PC-9 (cell line): ENCODE measurements around the gene RNF31. TPM values are rescaled to one million over a fixed set of nuclear protein-coding genes. Genes with fewer than 3 reads are reported as not detected.

ENCODE experiments used
- BruUV-seq: library from RNA; stranded (reverse); fragments of 400-500 nt; replicated peaks from 2 replicates; lab custom pipeline; 2021; lab: Mats Ljungman, UMichigan
- CTCF ChIA-PET: fragments of 300-600 bp; sonication (Branson Sonifier 250); formaldehyde crosslinking; loops from one replicate; lab custom pipeline; 2022; ENCODE audit warnings: antibody characterized with exemption; lab: Charles Lee
- POLR2A ChIA-PET: fragments of 300-600 bp; sonication (Branson Sonifier 250); formaldehyde crosslinking; loops from one replicate; lab custom pipeline; 2022; ENCODE audit warnings: antibody characterized with exemption; ENCODE audit not compliant: unreplicated experiment; lab: Charles Lee
- DNase-seq, 2 experiments: peaks; one replicate each; pipeline versions ENCODE4 v3.0.0 to v3.0.0-alpha.2; 2015 to 2022; ENCODE audit warnings: mixed read lengths in 1 of 2
- H2AFZ ChIP-seq: fragments of 200-600 bp; sonication (generic); 2 replicates; pipeline ENCODE4 v1.8.1; 2017; ENCODE audit warnings: antibody characterized with exemption
- H3F3A ChIP-seq: fragments of 200-600 bp; sonication (generic); 2 replicates; pipeline ENCODE4 v1.8.1; 2017; ENCODE audit warnings: antibody characterized with exemption, mild to moderate bottlenecking, low read depth; ENCODE audit not compliant: insufficient read depth
- H3K27ac ChIP-seq: fragments of 200-600 bp; sonication (generic); 2 replicates; pipeline ENCODE4 v1.6.1; 2016; ENCODE audit warnings: mixed run types
- H3K27me3 ChIP-seq: fragments of 200-600 bp; sonication (generic); 2 replicates; pipeline ENCODE4 v1.6.1; 2016; ENCODE audit warnings: low read depth, mixed run types; ENCODE audit not compliant: insufficient read depth
- H3K36me3 ChIP-seq: fragments of 200-600 bp; sonication (generic); 2 replicates; pipeline ENCODE4 v1.6.1; 2016; ENCODE audit warnings: low read depth, mixed run types
- H3K4me1 ChIP-seq: fragments of 200-600 bp; sonication (generic); replicated peaks from 2 replicates; pipeline ENCODE4 v1.6.1; 2016; ENCODE audit warnings: mixed run types; ENCODE audit not compliant: insufficient read depth
- H3K4me2 ChIP-seq: fragments of 200-600 bp; sonication (generic); 2 replicates; pipeline ENCODE4 v1.6.1; 2017; ENCODE audit warnings: mixed run types
- H3K4me3 ChIP-seq: fragments of 200-600 bp; sonication (generic); 2 replicates; pipeline ENCODE4 v1.6.1; 2016; ENCODE audit warnings: mixed run types
- H3K79me2 ChIP-seq: fragments of 200-600 bp; sonication (generic); 2 replicates; pipeline ENCODE4 v1.6.1; 2017; ENCODE audit warnings: low read depth, mixed run types
- H3K9me2 ChIP-seq: fragments of 200-600 bp; sonication (generic); 2 replicates; pipeline ENCODE4 v1.8.1; 2017; ENCODE audit warnings: mild to moderate bottlenecking; ENCODE audit not compliant: insufficient read depth
- H3K9me3 ChIP-seq: fragments of 200-600 bp; sonication (generic); 2 replicates; pipeline ENCODE4 v1.8.1; 2016; ENCODE audit warnings: low read depth; ENCODE audit not compliant: insufficient read depth
- H4K20me1 ChIP-seq: fragments of 200-600 bp; sonication (generic); 2 replicates; pipeline ENCODE4 v1.8.1; 2017; ENCODE audit not compliant: insufficient read depth
- CTCF ChIP-seq: fragments of 200-600 bp; sonication (generic); conservative IDR thresholded peaks from 2 replicates; pipeline ENCODE4 v1.6.1; 2017; ENCODE audit warnings: mixed run types, antibody characterized with exemption, mild to moderate bottlenecking, moderate library complexity
- EZH2 ChIP-seq: fragments of 200-600 bp; sonication (generic); IDR thresholded peaks from 2 replicates; pipeline ENCODE4 v1.8.0; 2017; ENCODE audit warnings: antibody characterized with exemption, low read depth
- intact Hi-C: fragments of 100-400 bp; cut with micrococcal nuclease; formaldehyde crosslinking; loops from one replicate; pipeline ENCODE4 v1.10.0; 2022; ENCODE audit not compliant: unreplicated experiment
- total RNA-seq: library from RNA; stranded (reverse); gene quantifications from 2 replicates; pipeline ENCODE4 v1.2.3, GENCODE V29; 2021

Gene RNF31
- total RNA-seq, 1 experiment from 2014 or later = 44.6 TPM

DNA sequence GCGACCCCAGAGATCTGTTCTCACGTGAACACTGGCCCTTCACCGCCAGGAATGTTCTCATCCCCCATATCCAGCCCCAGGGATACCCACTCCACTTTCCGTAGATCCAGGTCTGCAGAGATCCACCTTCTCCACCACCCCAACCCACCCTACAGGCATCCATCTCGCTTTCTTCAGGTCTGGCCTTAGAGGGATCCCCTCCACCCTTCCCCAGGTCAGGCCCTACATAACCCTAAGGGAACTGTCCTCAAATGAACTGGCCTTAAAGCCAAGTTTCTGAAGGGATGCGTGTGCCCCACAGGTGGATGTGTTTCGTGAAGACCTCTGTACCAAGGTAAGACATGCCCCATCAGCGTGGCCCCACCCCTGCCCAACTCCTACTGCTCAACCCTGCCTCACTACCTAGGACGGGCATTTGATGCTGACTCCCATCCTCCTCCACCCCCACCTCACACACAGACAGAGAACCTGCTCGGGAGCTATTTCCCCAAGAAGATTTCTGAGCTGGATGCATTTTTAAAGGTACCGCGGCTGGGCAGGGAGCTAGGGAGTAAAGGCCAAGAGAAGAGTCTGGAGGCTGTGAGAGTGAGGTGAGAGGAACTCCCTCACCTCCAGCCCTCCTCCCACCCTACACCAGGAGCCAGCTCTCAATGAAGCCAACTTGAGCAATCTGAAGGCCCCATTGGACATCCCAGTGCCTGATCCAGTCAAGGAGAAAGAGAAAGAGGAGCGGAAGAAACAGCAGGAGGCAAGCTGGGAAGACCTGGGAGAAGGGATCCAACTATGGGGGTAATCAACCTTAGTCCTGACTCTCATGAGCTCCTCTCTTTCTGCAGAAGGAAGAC is 10.4 kb upstream of the RNF31 start:
- no peaks in the 10 kb centered on the region for H3K27me3 ChIP-seq
- H4K20me1 ChIP-seq = no peaks in the 10 kb centered on the region
- DNase-seq = no peak
- no peaks in the 10 kb centered on the region for H3K9me2 ChIP-seq
- TSS peak; percentile 50 for BruUV-seq
- peaks cover 21% of the 10 kb centered on the region for H3K79me2 ChIP-seq
- POLR2A ChIA-PET = interaction anchor here (0.5 to 0.8 kb wide), 4 partner anchors 9 to 663 kb away, joined by 3 to 5 read pairs (median 4); partner anchors contain the start of gene TM9SF1
- H3K27ac ChIP-seq = no peak overlapping the region
- no peaks in the 10 kb centered on the region for H3K36me3 ChIP-seq
- intact Hi-C loops = no loop called here
- peak overlapping the region; percentile 79 for H3K4me2 ChIP-seq
- peak overlapping the region; percentile 87 for H3K4me3 ChIP-seq
- no peaks in the 10 kb centered on the region for H3K9me3 ChIP-seq
- peaks cover 10% of the 10 kb centered on the region for H3F3A ChIP-seq
- peaks cover 20% of the 10 kb centered on the region for H3K4me1 ChIP-seq
- CTCF ChIA-PET = interaction anchor here (1.3 to 1.4 kb wide), 2 partner anchors 24 to 79 kb away, joined by 4 to 6 read pairs; partner anchors contain the start of gene IRF9
- TF ChIP-seq CTCF (no peak), EZH2 (no peak)
- no peak overlapping the region for H2AFZ ChIP-seq

- Histone ChIP-seq H3K9me3 (no peaks in the 10 kb centered on the region), H3K4me3 (no peak overlapping the region), H3K79me2 (peaks cover 21% of the 10 kb centered on the region), H3K27ac (no peak overlapping the region), H2AFZ (no peak overlapping the region), H3K9me2 (no peaks in the 10 kb centered on the region), H3F3A (peaks cover 14% of the 10 kb centered on the region), H4K20me1 (no peaks in the 10 kb centered on the region), H3K4me2 (no peak overlapping the region; the same call in 1 of the 2 replicates), H3K4me1 (peaks cover 20% of the 10 kb centered on the region), H3K36me3 (no peaks in the 10 kb centered on the region), H3K27me3 (no peaks in the 10 kb centered on the region)
- POLR2A ChIA-PET = interaction anchor here (0.6 to 0.8 kb wide), 3 partner anchors 8 to 294 kb away, joined by 4 to 5 read pairs (median 5); partner anchors contain the start of gene TM9SF1
- no TSS peak for BruUV-seq
- TF ChIP-seq EZH2 (no peak), CTCF (no peak)
- intact Hi-C loops = no loop called here
- CTCF ChIA-PET = no interaction called here
- DNase-seq = no peak
Observed at GRCh38 chr14:24137529-24138395, 9.5 kb upstream of the RNF31 start.
